Smooth muscle cell (in vitro differentiated cells): Measurements from ENCODE around the gene DHX58. TPM values are rescaled to one million over a fixed set of nuclear protein-coding genes. Genes with fewer than 3 reads are reported as not detected.

Source experiments
- DNase-seq: peaks from one replicate; lab custom pipeline; 2025; ENCODE audit not compliant: unreplicated experiment; lab: John Stamatoyannopoulos, UW
- H2AFZ ChIP-seq: fragments of 200-600 bp; sonication (generic); 2 replicates; pipeline ENCODE4 v1.6.0; 2016; ENCODE audit warnings: antibody characterized with exemption, low read depth, mild to moderate bottlenecking
- H3F3A ChIP-seq: fragments of 200-600 bp; sonication (generic); 2 replicates; pipeline ENCODE4 v1.6.0; 2017; ENCODE audit warnings: antibody characterized with exemption, low read depth
- H3K27ac ChIP-seq: fragments of 200-600 bp; sonication (generic); 2 replicates; pipeline ENCODE4 v1.5.1; 2016; ENCODE audit warnings: low read depth, mild to moderate bottlenecking
- H3K27me3 ChIP-seq: fragments of 200-600 bp; sonication (generic); 2 replicates; pipeline ENCODE4 v1.6.1; 2016; ENCODE audit warnings: low read depth, mild to moderate bottlenecking
- H3K36me3 ChIP-seq: fragments of 200-600 bp; sonication (generic); 2 replicates; pipeline ENCODE4 v1.5.1; 2016; ENCODE audit warnings: low read depth
- H3K4me1 ChIP-seq: fragments of 200-600 bp; sonication (generic); 2 replicates; pipeline ENCODE4 v1.5.1; 2016; ENCODE audit warnings: low read depth
- H3K4me2 ChIP-seq: fragments of 200-600 bp; sonication (generic); 2 replicates; pipeline ENCODE4 v1.6.0; 2016; ENCODE audit warnings: mild to moderate bottlenecking
- H3K4me3 ChIP-seq: fragments of 200-600 bp; sonication (generic); 2 replicates; pipeline ENCODE4 v1.5.1; 2016; ENCODE audit warnings: mild to moderate bottlenecking
- H3K79me2 ChIP-seq: fragments of 200-600 bp; sonication (generic); 2 replicates; pipeline ENCODE4 v1.6.0; 2016; ENCODE audit warnings: low read depth, mild to moderate bottlenecking
- H3K9ac ChIP-seq: fragments of 200-600 bp; sonication (generic); 2 replicates; pipeline ENCODE4 v1.6.0; 2016; ENCODE audit warnings: low read depth
- H3K9me3 ChIP-seq: fragments of 200-600 bp; sonication (generic); replicated peaks from 2 replicates; pipeline ENCODE4 v1.5.1; 2016; ENCODE audit warnings: low read depth
- H4K20me1 ChIP-seq: fragments of 200-600 bp; sonication (generic); 2 replicates; pipeline ENCODE4 v1.6.0; 2016; ENCODE audit warnings: low read depth
- CTCF ChIP-seq: fragments of 200-600 bp; sonication (generic); IDR thresholded peaks from 2 replicates; pipeline ENCODE4 v1.5.1; 2017; ENCODE audit warnings: borderline replicate concordance, mild to moderate bottlenecking, antibody characterized with exemption; ENCODE audit not compliant: insufficient read depth, poor library complexity, severe bottlenecking
- WGBS: methylation state at CpG from one replicate; pipeline ENCODE4 v1.1.7; 2016; ENCODE audit warnings: low lambda C conversion rate; 5-methylcytosine and 5-hydroxymethylcytosine counted together
- polyA plus RNA-seq: library from polyadenylated mRNA; unstranded; fragments of >200 nt; fragmentation: Nextera tagmentation; extraction: Ambion mirVana; gene quantifications from 2 replicates; pipeline ENCODE4 v1.2.1, GENCODE V29; 2016
- total RNA-seq: library from RNA; depleted of rRNA; stranded (reverse); fragments of >200 nt; gene quantifications from 2 replicates; pipeline ENCODE4 v1.2.3, GENCODE V29; 2014

DHX58 gene
- total and polyA plus RNA-seq, 2 experiments from 2014 or later: 1.0 TPM; not detected in 1

GRCh38 chr17:42056635-42057034 lies 55.9 kb downstream of the DHX58 start:
- Histone ChIP-seq H3K9ac (no peak overlapping the region), H3K4me2 (no peak overlapping the region), H2AFZ (no peak overlapping the region), H4K20me1 (no peaks in the 10 kb centered on the region), H3K4me1 (peaks cover 8% of the 10 kb centered on the region), H3K4me3 (no peak overlapping the region), H3K36me3 (no peaks in the 10 kb centered on the region), H3K27ac (no peak overlapping the region), H3K79me2 (no peaks in the 10 kb centered on the region), H3F3A (no peaks in the 10 kb centered on the region), H3K9me3 (no peaks in the 10 kb centered on the region), H3K27me3 (peaks cover 7% of the 10 kb centered on the region)
- no peak for DNase-seq
- no peak for TF ChIP-seq CTCF
- 78% methylated on average over 3 of the region's 3 CpGs for WGBS

- H3F3A ChIP-seq: no peaks in the 10 kb centered on the region
- H3K36me3 ChIP-seq: no peaks in the 10 kb centered on the region
- H3K9me3 ChIP-seq: no peaks in the 10 kb centered on the region
- no peak overlapping the region for H3K4me3 ChIP-seq
- H3K27me3 ChIP-seq: peaks cover 7% of the 10 kb centered on the region
- 23% methylated on average over 6 of the region's 6 CpGs for WGBS
- H3K27ac ChIP-seq: no peak overlapping the region
- no peak overlapping the region for H2AFZ ChIP-seq
- H3K79me2 ChIP-seq: no peaks in the 10 kb centered on the region
- H4K20me1 ChIP-seq: no peaks in the 10 kb centered on the region
- H3K9ac ChIP-seq: no peak overlapping the region
- H3K4me2 ChIP-seq: no peak overlapping the region
- peaks cover 8% of the 10 kb centered on the region for H3K4me1 ChIP-seq
- TF ChIP-seq CTCF: no peak
- no peak for DNase-seq
Measured at GRCh38 chr17:42055496-42055895, 57.0 kb downstream of the DHX58 start.

GRCh38 chr17:42055027-42055426 lies 57.5 kb downstream of the DHX58 start:
- Histone ChIP-seq H3K79me2 (no peaks in the 10 kb centered on the region), H3F3A (no peaks in the 10 kb centered on the region), H4K20me1 (no peaks in the 10 kb centered on the region), H3K9ac (no peak overlapping the region), H3K27ac (no peak overlapping the region), H3K4me2 (no peak overlapping the region), H3K4me3 (no peak overlapping the region), H2AFZ (no peak overlapping the region), H3K27me3 (peaks cover 7% of the 10 kb centered on the region), H3K9me3 (no peaks in the 10 kb centered on the region), H3K4me1 (peaks cover 10% of the 10 kb centered on the region), H3K36me3 (no peaks in the 10 kb centered on the region)
- TF ChIP-seq CTCF: no peak
- DNase-seq: no peak
- 37% methylated on average over 3 of the region's 3 CpGs for WGBS

- no peak overlapping the region for H3K4me3 ChIP-seq
- peaks cover 16% of the 10 kb centered on the region for H3K4me1 ChIP-seq
- H3K36me3 ChIP-seq: no peaks in the 10 kb centered on the region
- H3K27me3 ChIP-seq: peaks cover 7% of the 10 kb centered on the region
- no peak overlapping the region for H3K9ac ChIP-seq
- no peak for DNase-seq
- H3K79me2 ChIP-seq: no peaks in the 10 kb centered on the region
- H4K20me1 ChIP-seq: no peaks in the 10 kb centered on the region
- H3K4me2 ChIP-seq: no peak overlapping the region
- WGBS: 60% methylated on average over 11 of the region's 12 CpGs
- H3K27ac ChIP-seq: no peak overlapping the region
- TF ChIP-seq CTCF: no peak
- no peaks in the 10 kb centered on the region for H3K9me3 ChIP-seq
- no peaks in the 10 kb centered on the region for H3F3A ChIP-seq
- no peak overlapping the region for H2AFZ ChIP-seq
Measured at GRCh38 chr17:42053731-42054500, 58.6 kb downstream of the DHX58 start.
